Head of caudate nucleus (tissue), 42 donors: Measurements from ENCODE around the gene KDM2B.
A peak's percentile ranks its signal among the peaks of the same experiment; 100 is the strongest.

Source experiments
- DNase-seq, 42 donors: peaks; one replicate each; pipeline versions ENCODE4 v3.0.0 to v3.0.0-alpha.2; 2020 to 2021; ENCODE audit warnings: mixed read lengths in 7 of 42
- intact Hi-C: fragments of 100-400 bp; cut with DNase I; formaldehyde crosslinking; loops from one replicate; pipeline ENCODE4 v1.15.0; 2022

The KDM2B gene

DNA sequence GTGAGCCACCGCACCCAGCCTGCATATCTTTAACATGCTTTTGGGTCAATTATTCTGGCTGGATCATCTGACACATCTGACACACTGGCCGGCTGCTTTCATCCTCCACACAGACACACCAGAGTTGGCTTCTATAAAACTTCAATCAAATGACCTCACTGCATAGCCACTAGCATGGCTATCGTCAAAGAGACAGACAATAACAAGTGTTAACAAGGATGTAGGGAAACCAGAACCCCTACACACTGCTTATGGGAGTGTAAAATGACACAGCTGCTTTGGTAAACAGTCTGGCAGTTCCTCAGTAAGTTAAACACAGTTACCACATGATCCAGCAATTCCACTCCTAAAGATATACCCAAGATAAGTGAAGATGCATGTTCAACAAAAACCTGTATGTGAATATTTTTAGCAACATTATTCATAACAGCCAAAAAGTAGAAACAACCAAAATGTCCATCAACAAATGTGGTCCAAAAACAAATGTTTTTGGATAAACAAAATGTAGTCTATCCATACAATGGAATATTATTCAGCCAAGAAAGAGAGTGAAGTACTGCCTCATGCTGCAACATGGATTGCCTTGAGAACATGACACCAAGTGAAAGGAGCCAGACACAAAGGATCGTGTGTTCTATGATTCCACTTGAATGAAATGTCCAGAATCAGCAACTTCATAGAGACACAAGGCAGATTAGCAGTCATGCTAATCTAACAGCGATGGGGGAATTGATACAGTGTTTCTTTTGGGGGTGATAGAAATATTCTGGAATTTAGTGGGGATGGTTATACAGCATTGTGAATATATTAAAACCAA lies 10.1 kb downstream of the KDM2B start:
- intact Hi-C loops: no loop called here
- no peak for DNase-seq

DNA sequence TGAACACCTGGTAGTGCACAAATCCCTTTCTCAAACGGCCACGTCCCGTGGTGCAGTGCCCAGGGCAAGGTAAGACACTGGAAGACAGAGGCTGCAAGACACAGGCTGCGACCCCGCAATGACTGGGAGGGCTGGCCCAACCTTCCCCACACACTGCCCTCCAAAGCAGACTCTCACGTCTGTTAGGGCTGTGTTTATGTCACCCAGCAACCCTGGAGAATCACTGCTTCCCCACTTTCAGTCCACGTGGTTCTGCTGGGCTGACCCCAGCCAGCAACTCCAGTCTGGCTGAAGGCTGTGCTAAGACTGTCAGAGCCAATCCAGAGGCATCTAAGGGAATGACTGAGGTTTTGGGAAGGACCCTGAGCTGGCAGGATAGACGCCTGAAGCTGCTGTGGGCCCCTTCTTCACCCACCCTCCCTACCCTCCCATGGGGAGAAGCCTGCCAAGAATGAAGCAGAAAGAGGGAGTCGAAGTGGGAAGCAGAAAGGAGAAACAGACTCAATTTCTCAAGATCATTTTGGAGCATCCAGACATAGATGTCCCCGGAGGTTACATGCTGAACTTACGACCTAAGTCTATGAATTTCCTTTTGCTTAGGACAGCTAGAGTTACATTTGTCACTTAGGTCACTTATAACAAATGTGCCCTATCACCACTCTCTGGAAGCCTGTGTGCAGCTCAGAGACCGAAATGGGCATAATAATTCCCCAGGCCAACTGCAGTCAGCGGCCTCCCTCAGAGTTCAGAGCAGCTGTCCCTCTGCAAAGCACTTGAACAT lies 11.7 kb downstream of the KDM2B start:
- peak in 1 of 42 donors; percentile 38 for DNase-seq
- intact Hi-C loops: no loop called here

DNA sequence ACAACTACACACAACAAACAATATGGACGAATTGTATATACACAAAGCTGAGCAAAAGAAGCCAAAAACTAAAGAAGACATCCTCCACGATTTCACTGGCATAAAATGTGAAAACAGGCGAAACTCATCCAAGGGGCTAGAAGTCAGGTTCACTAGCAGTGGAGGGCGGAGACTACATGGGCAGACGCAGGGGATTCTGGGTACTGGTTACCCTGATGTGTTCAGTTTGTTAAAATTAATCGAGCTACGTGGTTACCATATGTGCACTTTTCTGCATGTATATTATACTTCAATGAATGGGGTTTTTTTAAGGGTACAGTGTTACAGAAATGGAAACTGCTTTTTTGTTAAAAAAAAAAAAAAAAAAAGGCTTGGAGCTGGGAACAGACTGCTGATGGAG lies 12.3 kb downstream of the KDM2B start:
- intact Hi-C loops: no loop called here

DNA sequence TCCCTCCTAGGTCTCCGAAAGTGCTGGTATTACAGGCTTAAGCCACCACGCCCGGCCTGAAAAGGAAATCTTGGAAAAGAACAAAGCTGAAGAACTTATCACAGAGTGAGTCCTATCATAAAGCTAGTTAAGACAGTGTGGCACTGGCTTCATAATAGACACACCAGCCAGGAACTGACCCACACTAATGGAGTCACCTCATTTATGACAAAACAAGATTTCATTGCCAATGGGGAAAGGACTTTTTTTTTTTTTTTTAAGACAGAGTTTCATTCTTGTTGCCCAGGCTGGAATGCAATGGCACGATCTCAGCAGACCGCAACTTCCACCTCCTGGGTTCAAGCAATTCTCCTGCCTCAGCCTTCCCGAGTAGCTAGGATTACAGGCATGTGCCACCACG lies 15.7 kb downstream of the KDM2B start:
- intact Hi-C loops: no loop called here
- DNase-seq: no peak

More for the DNA sequence above, 12.3 kb downstream of the KDM2B start:
- DNase-seq: no peak

DNA sequence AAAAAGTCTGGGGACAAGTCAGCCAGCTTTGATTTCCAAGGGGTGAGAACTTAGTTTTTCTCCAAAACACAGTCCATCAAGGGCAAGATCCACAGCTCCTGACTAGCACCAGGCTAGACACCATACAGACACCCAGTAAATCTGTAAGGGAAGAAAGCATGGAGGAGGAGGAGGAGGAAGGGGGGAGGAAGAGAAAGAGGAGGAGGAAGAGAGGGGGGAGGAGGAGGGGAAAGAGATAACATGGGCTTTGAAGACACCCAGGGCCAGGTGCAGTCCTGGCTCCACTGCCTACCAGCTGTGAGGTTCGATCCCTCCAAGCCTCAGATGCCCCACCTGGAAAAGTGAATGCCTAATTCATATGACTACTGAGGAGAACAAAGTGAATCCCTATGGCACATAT lies 18.3 kb downstream of the KDM2B start:
- intact Hi-C loops: no loop called here
- no peak for DNase-seq

DNA sequence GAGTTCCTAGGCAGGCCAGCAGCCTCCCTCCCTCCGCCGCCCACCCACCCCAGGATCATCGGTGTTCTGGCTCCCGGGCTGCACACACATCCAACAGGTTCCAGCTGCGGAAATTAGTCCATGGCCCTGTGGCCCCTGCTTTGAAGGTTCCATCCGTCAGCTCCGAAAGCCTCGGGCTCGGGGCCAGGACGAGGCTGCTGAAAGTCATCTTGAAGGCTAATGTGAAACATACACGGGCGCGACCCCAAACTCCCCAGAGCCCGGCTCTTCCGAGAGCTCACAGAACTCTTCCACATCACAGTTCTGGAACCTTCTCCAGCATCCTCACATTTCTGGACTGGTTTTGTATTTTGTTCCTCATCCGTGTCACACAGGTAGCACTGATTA lies 19.8 kb downstream of the KDM2B start:
- intact Hi-C loops: no loop called here
- no peak for DNase-seq

DNA sequence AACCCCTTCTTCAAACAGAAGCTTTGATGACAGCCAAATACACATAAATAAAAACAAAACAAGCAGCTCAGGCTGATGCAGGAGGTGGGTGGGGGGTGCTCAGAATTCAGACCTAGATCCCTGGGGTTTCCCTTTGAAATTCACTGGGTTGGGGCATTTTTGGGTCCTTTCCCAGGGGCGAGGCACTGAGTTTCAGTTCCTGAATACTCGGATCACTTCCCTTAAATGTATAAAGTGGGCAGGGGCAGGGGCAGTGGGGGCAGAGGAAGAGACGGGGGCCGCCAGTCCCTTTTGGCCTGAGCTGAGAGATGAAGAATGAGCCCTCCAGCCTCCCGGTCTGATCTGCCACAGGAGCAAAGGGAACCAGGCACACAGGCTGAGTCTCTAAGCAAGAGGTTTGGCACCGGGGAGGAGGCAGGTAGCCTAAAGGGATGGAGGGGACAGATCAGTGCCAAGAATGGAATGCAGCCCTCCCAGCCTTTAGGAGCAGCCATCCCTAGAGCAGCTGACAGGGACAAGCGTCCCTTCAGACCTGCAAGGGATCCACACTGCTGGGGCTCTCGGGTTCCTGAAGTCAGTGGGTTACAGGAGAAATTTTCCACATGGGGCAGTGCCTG lies 20.3 kb downstream of the KDM2B start:
- intact Hi-C loops: no loop called here

DNA sequence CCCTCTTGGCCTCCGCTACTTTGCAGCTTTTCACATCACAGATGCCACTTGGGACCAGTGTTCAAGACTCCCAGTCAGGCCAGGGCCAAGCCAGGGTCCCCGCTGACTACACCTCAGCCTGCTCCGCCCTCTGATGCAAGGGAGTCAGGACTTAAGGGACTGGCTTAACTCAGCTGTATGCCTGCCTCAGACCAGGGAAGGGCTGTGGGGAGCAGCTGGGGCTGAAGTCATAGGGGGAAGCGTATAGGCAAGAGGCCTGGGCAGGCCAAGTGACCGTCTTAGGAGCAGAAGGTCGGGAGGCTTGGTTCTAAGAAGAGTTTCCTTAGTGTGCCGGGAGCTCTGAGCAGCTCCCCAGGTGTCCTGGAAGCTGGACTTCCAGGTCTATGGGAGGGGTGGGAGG lies 21.9 kb downstream of the KDM2B start:
- DNase-seq: no peak
- intact Hi-C loops: loop anchor here (10.0 kb wide), 1 partner anchor 116 kb away; no protein-coding TSS in a partner anchor

More for the DNA sequence above, 20.3 kb downstream of the KDM2B start:
- DNase-seq: peak in 1 of 42 donors; percentile 32

DNA sequence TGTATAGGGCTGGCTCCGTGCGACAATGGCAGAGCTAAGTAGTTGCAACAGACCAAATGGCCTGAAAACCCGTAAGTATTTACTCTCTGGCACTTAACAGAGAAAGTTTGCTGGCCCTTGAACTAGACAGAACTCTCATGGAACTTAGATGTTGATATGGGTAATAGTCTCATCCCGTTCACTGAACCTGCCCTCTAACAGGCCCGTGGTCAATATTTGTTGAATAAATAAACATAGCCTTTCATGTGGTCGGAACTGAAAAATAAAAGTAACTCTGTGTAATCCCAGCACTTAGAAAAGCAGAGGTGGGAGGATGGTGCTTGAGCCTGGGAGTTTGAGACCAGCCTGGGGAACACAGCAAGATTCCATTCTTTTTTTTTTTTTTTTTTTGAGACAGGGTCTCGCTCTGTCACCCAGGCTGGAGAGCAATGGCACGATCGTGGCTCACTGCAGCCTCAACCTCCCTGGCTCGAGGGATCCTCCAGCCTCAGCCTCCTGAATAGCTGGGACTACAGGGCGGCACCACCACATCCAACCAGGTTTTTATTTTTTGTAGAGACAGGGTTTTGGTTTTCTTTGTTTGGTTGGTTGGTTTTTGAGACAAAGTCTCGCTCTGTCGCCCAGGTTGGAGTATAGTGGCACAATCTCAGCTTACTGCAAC lies 29.7 kb downstream of the KDM2B start:
- DNase-seq: no peak
- intact Hi-C loops: loop anchor here (10.0 kb wide), 1 partner anchor 124 kb away; no protein-coding TSS in a partner anchor

DNA sequence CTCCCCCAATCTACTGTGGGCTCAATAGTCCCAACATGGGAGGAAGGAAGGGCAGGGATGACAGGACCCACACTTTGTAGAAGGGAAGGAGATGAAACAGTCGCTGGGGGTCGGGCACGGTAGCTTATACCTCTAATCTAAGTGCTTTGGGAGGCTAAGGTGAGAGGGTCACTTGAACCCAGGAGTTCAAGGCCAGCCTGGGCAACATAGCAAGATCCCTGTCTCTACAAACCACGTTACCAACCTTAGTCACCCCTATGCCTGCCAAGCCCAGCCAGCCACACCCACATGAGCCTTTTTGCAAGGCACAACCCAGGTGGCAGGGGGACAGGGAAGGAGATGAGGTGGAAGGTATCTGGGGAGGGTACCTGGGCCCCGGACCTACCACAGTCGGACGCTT lies 31.7 kb downstream of the KDM2B start:
- no peak for DNase-seq
- intact Hi-C loops: no loop called here

DNA sequence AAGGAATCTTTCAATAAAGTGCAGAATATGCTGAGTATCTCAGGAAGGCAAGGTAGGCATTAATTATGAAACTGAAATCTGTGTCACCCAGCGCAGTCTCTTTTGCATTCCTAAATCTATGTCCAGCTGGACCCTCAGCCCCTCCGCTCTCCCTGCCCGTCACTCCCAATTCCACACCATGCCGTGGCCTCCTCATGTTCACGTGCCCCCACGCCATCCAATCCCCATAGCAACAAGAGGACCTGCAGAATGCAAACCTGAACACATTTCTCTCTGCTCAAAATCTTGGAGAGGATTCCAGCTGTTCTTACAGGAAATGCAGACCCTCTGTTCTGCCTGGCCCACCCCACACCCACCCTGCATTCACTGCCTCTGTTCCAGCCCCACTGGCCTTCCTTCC lies 35.3 kb downstream of the KDM2B start:
- DNase-seq: peak in 7 of 42 donors; percentile 17 to 50 (median 38)
- intact Hi-C loops: no loop called here

DNA sequence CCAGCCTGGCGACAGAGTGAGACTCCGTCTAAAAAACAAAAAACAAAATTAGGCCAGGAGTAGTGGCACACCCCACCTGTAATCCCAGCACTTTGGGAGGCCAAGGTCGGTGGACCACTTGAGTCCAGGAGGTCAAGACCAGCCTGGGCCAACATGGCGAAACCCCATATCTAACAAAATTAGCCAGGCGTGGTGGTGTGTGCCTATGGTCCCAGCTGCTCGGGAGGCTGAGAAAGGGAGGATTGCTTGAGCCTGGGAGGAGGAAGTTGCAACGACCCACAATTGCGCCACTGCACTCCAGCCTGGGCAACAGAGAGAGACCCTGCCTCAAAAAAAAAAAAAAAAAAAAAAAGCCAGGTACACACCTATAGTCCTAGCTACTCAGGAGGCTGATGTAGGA lies 37.0 kb downstream of the KDM2B start:
- intact Hi-C loops: no loop called here
- DNase-seq: no peak

DNA sequence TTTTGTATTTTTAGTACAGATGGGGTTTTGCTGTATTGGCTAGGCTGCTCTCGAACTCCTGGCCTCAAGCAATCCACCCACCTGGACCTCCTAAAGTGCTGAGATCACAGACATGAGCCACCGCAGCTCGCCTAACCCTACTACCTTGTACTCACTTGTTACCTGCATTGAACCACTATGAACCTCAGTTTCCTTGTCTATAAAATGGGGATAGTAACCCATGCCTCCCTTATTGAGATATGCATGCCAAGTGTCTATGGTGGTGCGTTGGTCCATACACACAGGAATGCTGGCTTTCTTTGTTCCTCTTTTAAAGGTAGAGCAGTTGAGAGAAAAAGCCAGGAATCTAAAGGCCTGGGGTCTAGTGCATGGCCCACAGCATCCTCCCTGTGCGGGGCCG lies 40.9 kb downstream of the KDM2B start:
- no peak for DNase-seq
- intact Hi-C loops: loop anchor here (5.0 kb wide), 1 partner anchor 38 kb away; no protein-coding TSS in a partner anchor

DNA sequence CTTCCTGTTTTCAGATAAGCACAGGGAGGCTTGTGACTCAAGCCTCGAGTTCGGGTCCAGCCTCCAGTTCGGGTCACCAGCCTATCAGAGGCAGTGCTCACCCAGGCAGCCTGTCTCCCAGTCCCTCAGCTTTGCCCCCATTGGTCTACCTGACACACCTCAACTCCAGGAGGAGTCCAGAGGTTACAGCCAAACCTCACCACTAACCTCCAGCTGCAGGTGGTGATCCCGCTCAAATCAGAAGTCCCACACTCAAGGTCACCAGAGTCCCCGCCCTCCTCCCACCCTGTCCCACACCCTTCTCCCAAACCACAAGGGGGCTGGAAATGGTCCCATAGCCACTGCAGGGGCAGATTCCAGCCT lies 42.1 kb downstream of the KDM2B start:
- no peak for DNase-seq
- intact Hi-C loops: loop anchor here (5.0 kb wide), 1 partner anchor 36 kb away; no protein-coding TSS in a partner anchor

DNA sequence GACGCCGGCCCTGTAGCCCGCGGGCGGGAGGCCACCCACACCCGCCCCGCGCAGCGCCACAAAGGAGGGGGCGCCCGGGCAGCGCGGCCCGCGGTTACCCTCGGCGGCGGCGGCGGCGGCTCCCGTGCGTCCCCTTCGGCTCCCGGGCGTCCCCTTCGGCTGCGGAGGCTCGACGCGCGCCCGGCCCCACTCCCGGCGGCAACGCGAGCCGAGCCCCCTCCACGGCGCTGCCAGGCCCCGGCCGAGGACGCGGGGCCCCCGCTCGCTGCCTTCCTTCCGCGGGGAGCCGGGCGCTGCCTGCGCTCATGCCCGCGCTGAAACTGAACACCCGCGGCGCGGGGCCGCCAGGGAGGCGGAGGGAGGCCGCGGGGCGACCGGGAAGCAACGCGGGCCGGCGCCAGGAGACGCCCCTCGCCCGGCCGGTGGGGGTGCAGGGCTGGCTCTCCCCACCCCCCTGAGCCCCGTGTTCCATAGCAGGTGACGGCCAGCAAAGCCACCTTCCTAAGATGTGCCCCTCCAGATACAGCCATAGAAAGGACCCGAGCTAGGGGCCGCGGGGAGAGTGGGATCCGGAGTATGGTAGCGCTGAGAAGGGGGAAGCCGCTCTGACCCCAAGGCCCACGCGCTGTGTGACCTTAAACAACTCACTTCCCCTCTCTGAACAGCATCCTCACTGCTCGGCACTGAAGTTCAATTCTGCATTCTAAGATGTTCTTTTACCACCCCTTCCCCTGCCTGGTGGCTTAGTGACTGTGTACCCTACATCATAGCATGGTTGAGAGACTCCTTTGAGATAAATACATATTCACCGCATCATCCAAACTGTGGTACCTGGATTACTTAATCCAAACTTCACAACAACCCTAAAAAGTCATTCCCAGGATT lies 42.8 kb downstream of the KDM2B start:
- peak in 14 of 42 donors; percentile 14 to 59 (median 40) for DNase-seq
- intact Hi-C loops: loop anchor here (5.0 kb wide), 1 partner anchor 36 kb away; no protein-coding TSS in a partner anchor

DNA sequence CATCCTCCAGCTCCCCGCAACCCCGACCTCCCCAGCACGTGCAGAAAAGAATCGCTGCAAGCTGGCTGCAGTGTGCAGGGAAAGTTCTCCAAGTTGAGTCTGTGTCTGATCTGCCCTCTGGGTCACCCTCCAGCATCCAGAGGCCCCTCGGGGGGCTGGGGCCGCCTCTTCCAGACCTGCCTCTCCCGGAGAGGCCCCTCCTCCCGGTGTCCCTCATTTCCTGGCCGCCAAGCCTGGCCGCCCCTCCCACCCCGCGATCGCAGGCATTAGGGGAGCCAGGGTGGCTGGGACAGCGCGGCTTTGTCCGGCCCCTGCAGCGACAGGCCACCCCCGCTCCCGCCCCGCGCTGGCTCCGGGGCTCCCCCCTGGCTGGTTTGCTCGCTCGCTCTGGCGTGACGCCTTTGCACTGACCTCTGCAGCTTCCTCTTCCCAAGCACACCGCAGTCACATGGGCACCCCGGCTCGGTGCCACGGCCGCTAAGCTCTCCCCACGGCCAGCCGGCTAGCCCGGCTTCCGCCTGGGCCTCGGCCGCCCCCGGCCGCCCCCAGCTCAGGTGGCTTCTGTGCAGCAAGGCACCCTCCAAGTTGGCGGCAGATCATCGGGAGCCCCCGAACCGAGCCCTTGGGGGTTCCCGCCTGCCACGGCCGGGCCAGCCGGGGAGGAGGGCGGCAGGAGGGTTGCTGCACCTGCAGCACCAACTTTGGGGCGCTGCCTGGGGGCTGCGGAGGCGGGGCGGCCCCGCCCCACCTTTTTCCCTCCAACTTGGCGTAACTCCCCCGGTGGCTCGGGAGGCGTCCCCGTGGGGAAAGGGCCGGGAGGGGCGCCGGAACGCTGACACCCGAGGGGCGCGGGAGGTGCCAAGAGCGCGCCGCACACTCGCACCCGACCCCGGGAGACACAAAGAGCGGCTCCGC lies 43.7 kb downstream of the KDM2B start:
- DNase-seq: peak; percentile 39 to 91 (median 81)
- intact Hi-C loops: loop anchor here (5.0 kb wide), 1 partner anchor 35 kb away; no protein-coding TSS in a partner anchor
